HG02884 (cell line): ENCODE data around the gene ERICH4.
"Not testable (repeated sequence)": the region's sequence is repeated elsewhere in the genome, so short reads cannot be mapped to it uniquely, and the experiment has no call there.

Source experiments
- ATAC-seq: cut with Tn5 transposase; IDR thresholded peaks from one replicate; pipeline ENCODE4 v1.9.1; 2021; ENCODE audit warnings: mild to moderate bottlenecking, moderate library complexity; ENCODE audit not compliant: unreplicated experiment

The ERICH4 gene

DNA sequence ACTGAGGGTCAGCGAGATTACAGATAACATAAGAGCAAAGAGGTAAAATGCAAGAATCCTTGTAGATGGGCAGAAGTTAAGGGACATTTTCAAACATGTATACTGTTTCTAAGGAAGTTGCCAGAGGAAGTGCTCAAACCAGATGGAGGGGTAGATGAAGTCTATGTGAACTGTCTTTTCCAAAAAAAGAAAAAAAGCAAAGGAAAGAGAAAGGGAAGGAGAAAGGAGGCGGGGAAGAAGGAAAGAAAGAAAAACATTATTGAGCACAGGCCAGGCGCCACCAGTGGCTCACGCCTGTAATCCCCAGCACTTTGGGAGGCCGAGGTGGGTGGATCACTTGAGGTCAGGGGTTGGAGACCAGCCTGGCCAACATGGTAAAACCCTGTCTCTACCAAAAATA is 8.5 kb upstream of the ERICH4 start:
- no peak for ATAC-seq

GRCh38 chr19:41435376-41435775 is 7.6 kb upstream of the ERICH4 start:
- not testable (repeated sequence) for ATAC-seq

- ATAC-seq = no peak
Measured at GRCh38 chr19:41435936-41436673, 6.9 kb upstream of the ERICH4 start.

DNA sequence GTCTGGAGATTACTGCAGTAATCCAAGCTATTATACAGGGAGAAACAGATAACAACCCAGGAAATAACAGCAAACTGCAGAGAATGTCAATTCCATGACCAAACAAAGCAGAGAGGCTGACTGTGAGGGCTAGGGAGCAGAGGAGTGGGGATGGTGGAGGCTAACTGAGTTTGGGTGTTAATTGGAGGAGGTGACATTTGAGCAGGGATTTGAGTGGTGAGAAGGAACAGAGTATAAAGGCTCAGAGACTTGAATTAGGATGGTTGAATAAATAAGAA is 6.3 kb upstream of the ERICH4 start:
- ATAC-seq = no peak

DNA sequence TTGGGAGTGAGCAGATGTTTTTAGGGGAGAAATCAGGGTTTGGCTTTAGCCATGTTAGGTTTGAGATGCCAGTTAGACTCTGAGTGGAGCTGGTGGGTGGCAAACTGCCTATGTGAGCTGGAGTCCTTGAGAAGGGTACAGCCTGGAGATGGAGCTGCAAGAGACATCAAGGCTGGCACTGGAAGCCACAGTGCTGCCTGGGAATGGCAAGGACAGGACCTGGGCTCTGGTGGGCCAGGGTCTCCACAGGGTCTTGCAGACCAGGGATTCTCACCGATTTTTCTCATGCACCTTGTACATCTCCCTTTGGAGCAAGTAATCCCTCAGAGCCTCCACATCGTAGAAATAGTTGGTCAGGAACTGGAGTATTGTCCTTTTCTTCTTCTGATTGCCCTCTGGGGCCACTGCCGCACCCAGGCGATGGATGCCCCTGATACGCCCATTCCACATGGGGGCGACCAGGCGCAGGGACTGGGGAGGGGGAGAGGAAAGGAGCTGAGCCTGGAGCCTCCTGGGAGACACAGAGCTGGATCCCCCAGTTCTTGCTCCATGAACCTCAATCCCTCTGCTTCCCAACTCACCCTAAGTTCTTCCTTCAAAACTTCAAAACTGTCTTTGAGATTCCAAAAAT is 4.9 kb upstream of the ERICH4 start:
- no peak for ATAC-seq

DNA sequence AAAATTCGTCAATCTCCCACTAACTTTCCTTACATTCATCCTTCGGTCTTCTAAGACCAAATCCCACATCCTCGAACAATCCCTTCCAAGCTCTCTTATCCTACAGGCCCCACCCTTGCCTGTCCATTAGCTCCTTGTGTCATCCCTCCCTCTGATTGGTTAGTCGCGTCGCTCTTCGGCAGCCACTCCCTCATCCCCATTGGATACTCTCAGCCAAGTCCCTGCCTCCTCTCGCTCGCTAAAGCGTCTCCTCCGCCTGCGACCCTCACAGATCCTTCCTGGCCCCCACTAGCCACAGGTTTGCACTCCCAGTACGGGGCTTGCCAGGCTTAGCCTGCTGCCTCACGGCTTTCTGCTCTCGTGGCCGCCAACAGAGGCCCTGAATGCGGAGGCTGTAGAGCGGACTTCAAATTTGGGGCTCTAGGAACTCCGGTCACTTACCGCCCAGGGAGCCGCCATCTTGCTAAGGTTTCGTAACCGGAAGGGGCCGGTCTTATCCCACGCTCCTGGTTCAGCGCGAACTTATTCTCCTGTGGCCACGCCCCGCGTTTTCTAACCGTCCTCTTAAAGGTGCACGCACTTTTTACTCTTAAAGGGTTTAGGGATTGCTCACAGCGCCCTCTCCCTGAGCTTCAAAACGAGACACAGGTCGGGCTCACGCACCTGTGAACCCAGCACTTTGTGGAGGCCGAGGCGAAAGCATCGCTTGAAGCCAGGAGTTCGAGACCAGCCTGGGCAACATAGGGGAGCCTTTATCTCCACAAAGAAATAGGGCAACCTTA is 3.3 kb upstream of the ERICH4 start, which contains the start of gene DMAC2:
Gene DMAC2 (minus strand): TSS at position 472 of the 782 bp plus-strand sequence. CDS start 13 bp downstream, at position 459.
- peak; percentile 86 for ATAC-seq

GRCh38 chr19:41441321-41441945 is 1.5 kb upstream of the ERICH4 start:
- no peak for ATAC-seq

DNA sequence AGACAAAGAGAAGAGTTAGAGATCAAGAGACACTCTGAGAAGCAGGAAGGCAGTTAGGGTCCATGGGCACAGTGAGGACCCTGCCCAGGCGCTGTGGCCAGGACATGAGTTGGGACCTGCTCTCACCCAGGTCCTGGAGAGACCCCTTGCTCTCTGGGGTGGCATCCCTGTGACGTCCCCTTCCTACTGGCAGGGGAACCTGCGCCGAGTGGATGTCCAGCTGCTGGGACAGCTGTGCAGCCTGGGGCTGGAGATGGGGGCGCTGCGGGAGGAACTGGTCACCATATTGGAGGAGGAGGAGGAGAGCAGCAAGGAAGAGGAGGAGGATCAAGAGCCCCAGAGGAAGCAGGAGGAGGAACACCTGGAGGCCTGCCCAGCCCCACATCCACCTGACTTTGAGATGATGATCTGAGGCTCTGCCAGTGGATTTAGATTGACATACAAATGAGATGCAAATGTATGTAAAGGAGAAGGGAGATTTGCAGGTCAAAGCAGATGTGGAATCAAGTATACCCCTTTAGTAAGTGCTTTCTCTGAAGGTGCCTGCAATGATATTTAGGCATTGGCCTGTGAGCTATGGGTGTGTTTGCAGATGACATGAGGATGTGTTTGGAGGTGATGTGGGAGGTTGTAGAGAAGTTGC is 978 bp downstream of the ERICH4 start:
- no peak for ATAC-seq

DNA sequence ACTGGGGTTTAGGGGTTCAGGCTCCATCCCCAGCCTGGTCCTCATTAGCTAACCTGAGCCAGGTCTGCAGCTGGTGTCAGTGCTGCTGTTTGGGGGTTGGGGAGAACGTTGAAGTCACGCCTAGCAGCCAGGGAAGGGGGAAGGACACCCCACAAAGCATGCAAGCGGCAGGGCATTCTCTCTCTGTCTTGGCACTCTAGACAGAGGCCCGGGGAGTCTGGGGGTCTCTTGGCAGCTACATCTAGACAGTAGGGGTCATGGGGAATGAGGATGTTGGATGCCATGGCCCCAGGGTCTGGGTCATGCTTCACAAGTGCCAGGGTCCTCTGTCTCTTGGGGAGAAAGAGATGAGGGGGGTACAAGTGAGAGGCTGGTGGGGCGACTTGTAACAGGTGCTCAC is 2.6 kb downstream of the ERICH4 start:
- ATAC-seq = no peak

DNA sequence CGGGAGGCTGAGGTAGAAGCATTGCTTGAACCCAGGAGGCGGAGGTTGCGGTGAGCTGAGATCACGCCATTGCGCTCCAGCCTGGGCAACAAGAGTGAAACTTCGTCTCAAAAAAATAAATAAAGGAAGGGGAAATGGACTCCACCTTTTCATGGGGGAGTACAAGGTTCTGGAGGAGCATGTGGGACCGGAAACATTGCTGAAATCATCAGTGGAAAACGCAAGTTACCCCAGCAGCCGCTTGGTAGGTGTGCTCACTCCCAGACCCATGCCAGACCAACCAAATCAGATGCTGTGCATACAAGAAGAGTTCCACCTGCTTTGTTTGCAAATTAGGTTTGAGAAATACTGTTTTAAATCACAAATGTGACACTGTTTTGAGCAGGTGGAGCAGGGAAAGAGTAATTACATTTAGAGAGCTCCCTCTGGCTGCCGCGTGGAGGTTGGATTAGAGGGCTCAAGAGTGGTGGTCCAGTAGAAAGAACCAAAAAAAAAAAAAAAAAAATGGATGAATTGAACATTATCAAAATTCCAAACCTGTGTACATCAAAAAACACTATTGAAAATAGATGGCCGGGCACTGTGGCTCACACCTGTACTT is 4.9 kb downstream of the ERICH4 start:
- no peak for ATAC-seq

DNA sequence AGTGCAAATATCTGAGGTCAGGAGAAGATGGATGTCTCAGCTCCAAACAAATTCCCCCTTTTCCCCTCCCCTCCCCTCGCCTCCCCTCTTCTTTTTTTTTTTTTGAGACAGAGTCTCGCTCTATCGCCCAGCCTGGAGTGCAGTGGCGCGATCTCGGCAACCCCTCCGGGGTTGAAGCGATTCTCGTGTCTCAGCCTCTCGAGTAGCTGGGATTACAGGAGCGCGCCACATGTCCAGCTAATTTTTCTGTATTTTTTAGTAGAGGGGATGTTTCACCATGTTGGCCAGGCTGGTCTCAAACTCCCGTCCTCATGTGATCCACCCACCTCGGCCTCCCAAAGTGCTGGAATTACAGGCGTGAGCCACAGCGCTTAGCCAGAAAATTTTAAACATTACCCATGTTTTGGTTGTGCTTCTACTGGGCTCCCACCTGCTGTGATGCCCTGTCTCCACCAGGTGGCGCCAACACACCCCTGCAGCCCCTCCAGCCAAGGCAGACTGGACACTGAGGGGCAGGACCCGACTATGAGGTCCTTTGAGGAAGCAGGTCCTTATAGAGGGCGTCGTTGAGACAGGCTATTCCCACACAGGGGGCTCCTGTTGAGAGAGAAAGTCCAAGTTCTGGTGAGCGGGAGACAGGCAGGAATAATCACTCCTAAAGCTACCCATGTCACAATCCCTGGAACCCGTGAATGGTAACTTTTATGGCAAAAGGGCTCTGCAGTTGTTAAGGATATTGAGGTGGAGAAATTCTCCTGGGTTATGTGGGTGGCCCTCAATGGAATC is 6.3 kb downstream of the ERICH4 start:
- no peak for ATAC-seq

- ATAC-seq = no peak
Measured at GRCh38 chr19:41449865-41450178, 6.9 kb downstream of the ERICH4 start.

GRCh38 chr19:41452584-41453275 is 9.8 kb downstream of the ERICH4 start:
- ATAC-seq = no peak

DNA sequence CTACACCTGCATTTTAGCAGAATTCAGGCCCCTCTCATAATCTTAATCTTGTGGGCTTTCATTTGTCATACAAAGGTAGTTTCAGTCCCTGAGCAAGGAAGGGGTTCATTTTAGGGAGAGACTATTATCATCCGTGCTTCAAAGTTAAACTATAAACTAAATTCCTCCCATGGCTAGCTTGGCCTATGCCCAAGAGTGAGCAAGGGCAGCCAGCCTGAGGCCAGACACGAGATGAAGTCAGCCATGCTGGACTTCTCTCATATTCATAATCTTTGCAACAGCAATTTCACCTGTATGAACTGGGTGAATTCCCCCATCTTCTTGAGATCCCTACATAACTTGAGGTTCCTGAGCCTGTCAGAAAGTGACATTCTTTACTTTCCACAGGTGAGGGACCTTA is 13.0 kb downstream of the ERICH4 start:
- no peak for ATAC-seq

DNA sequence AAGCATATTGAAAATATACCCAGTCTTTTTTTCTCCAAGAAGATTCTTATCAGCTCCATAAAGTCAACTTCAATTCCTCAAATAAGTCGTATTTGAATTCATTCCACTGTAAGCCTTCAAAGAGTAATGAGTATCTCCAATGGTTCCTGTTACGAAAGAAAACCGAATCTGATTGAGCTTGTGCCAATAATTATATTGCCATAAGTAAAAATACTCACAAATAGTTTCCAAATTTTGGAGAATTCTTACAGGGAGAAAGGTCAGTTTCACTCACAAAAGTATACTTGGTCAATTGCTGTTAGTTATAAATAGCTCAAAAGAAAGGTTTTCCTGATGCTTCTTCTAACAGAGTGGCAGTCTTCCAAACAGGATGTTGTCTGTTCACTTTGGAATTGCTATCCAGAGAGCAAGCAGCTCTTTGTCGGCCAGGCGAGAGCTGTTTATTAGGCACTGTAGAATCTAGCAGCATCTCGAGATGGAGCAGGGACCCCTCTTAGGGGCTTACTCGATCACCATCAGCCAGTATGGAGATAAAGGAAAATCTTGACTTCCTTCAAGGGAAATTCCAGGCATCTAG is 13.5 kb downstream of the ERICH4 start:
- no peak for ATAC-seq

DNA sequence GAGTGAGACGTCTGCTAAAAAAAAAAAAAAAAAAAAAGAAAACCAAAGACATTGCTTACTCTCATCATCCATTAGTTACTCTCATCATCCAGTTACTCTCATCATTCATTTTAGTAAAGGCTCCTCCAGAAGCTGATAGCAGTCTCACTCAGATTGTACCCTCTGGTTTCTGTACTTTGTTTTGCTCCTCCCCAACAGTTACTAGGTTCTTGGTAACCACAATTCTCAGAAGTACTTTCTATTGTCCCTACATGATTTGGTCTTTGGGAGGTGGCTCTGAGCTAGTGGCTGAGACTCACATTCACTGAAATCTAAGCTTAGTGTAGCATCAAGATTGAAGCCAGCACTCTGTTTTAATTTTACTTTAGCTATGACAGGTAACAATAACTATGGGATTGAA is 14.3 kb downstream of the ERICH4 start:
- ATAC-seq = no peak

DNA sequence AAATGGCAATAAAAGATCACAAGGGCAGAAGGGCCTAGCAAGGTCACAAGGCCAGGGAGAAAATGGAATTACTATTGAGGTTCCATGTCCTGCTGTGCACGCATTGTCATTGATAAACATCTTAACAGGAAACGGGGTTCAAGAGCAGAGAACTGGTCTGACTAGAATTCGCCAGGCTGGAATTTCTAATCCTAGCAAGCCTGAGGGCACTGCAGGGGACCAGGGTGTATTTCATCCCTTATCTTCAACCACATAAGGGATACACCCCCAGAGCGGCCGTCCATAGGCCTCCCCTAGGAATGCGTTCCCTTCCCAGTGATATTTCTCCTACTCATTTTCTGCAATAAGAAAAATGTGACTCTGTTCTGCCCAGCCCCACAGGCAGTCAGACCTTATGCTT is 19.5 kb downstream of the ERICH4 start:
- ATAC-seq = no peak

DNA sequence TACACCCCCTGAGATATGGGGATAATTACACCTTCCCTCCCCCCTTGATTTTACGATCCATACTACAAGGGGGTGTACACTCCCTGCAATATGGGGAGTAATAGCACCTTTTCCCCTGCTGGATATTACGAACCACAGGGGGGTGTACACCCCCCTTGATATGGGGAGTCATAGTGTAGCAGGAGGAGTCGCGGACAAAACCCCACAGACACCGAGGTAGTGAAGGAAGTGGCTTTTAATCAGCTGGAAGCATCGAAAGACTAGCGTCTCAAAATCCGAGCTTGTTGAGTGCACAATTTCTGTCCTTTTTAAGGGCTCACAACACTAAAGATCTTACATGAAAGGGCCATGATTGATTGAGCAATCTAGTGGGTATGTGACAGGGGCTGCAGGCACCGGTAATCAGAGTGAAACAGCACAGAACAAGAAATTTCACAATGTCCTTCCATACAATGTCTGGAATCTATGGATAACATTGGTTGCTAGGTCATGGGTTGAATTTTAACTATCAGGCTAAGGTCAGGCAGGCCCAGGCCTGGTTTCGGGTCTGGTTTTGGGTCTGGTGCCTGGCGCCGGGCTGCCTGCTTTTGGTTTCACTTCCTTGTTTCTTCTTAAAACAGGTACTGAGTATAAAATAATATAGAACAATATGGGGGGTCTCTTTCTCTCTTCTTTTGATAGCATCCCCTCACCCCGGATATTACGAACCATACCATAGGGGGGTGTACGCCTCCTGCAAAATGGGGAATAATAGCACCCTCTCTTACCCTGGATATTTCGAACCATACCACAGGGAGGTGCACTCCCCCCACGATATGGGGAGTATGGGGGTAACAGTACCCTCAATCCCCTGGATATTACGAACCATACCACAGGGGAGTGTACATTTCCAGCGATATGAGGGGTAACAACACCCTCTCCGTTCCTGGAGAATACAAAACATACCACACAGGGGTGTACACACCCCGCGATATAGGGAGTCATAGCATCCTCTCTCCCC is 20.6 kb downstream of the ERICH4 start:
- not testable (repeated sequence) for ATAC-seq
